ENCODE data around the gene CLCN7. TPM values are rescaled to one million over a fixed set of nuclear protein-coding genes. Genes with fewer than 3 reads are reported as not detected.

The CLCN7 gene
- total RNA-seq, 2 experiments from 2014 or later: 31.1 to 62.4 TPM

GRCh38 chr16:1468426-1468810 is 6.4 kb downstream of the CLCN7 start:
- Histone ChIP-seq H3K4me2 (ENCODE audit: low read length) (no peak overlapping the region), H2AFZ (ENCODE audit: low read length) (no peak overlapping the region), H3K9me2 (ENCODE audit: insufficient read depth, low read length) (no peaks in the 10 kb centered on the region), H4K20me1 (ENCODE audit: insufficient read depth, low read length) (no peaks in the 10 kb centered on the region), H3K27ac (ENCODE audit: low read depth, low read length, poor library complexity, severe bottlenecking) (no peak overlapping the region), H3K4me3 (ENCODE audit: low read depth, low read length, poor library complexity, severe bottlenecking) (no peak overlapping the region), H3K36me3 (ENCODE audit: insufficient read depth, low read length) (no peaks in the 10 kb centered on the region), H3K79me2 (ENCODE audit: insufficient read depth, low read depth, low read length) (no peaks in the 10 kb centered on the region), H3K9me3 (ENCODE audit: low read length) (no peaks in the 10 kb centered on the region), H3K4me1 (ENCODE audit: insufficient read depth, low read length, poor library complexity, severe bottlenecking) (no peaks in the 10 kb centered on the region)
- BruUV-seq (replicated peaks): no TSS peak
- no peak for TF ChIP-seq EZH2phosphoT487 (IDR thresholded peaks at IDR 0.05; ENCODE audit: borderline replicate concordance, low read depth, low read length)
- no peak for TF ChIP-seq CTCF (conservative IDR thresholded peaks at IDR 0.05; ENCODE audit: low read length)
- intact Hi-C loops (cut with micrococcal nuclease; ENCODE audit: unreplicated experiment): no loop called here
- no peak for DNase-seq (ENCODE audit: low spot score)
- CTCF ChIA-PET (ENCODE audit: unreplicated experiment): no interaction called here
- POLR2A ChIA-PET: no interaction called here

- H3K4me1 ChIP-seq (ENCODE audit: insufficient read depth, low read length, poor library complexity, severe bottlenecking): no peaks in the 10 kb centered on the region
- ChIA-PET CTCF (ENCODE audit: unreplicated experiment) (no interaction called here), POLR2A (no interaction called here)
- intact Hi-C loops (cut with micrococcal nuclease; ENCODE audit: unreplicated experiment): no loop called here
- no peak for DNase-seq (ENCODE audit: low spot score)
- TF ChIP-seq EZH2phosphoT487 (IDR thresholded peaks at IDR 0.05; ENCODE audit: borderline replicate concordance, low read depth, low read length) (no peak), CTCF (conservative IDR thresholded peaks at IDR 0.05; ENCODE audit: low read length) (no peak)
- no peaks in the 10 kb centered on the region for H3K79me2 ChIP-seq (ENCODE audit: insufficient read depth, low read depth, low read length)
- no peaks in the 10 kb centered on the region for H3K9me3 ChIP-seq (ENCODE audit: low read length)
- no peaks in the 10 kb centered on the region for H3K9me2 ChIP-seq (ENCODE audit: insufficient read depth, low read length)
- no peak overlapping the region for H2AFZ ChIP-seq (ENCODE audit: low read length)
- no peak overlapping the region for H3K4me3 ChIP-seq (ENCODE audit: low read depth, low read length, poor library complexity, severe bottlenecking)
- BruUV-seq (replicated peaks): no TSS peak
- no peaks in the 10 kb centered on the region for H4K20me1 ChIP-seq (ENCODE audit: insufficient read depth, low read length)
- H3K36me3 ChIP-seq (ENCODE audit: insufficient read depth, low read length): no peaks in the 10 kb centered on the region
- H3K4me2 ChIP-seq (ENCODE audit: low read length): no peak overlapping the region
- H3K27ac ChIP-seq (ENCODE audit: low read depth, low read length, poor library complexity, severe bottlenecking): no peak overlapping the region
These were observed 7.8 kb downstream of the CLCN7 start for GRCh38 chr16:1466968-1467521.

GRCh38 chr16:1466054-1466453 is 8.8 kb downstream of the CLCN7 start:
- ChIA-PET CTCF (ENCODE audit: unreplicated experiment) (no interaction called here), POLR2A (no interaction called here)
- intact Hi-C loops (cut with micrococcal nuclease; ENCODE audit: unreplicated experiment): no loop called here
- H3K9me3 ChIP-seq (ENCODE audit: low read length): no peaks in the 10 kb centered on the region
- peaks cover 5% of the 10 kb centered on the region; the same call in 1 of the 2 replicates for H3K36me3 ChIP-seq (ENCODE audit: insufficient read depth, low read length)
- H2AFZ ChIP-seq (ENCODE audit: low read length): no peak overlapping the region
- no TSS peak for BruUV-seq (replicated peaks)
- H3K4me3 ChIP-seq (ENCODE audit: low read depth, low read length, poor library complexity, severe bottlenecking): no peak overlapping the region
- H3K4me1 ChIP-seq (ENCODE audit: insufficient read depth, low read length, poor library complexity, severe bottlenecking): no peaks in the 10 kb centered on the region
- TF ChIP-seq EZH2phosphoT487 (IDR thresholded peaks at IDR 0.05; ENCODE audit: borderline replicate concordance, low read depth, low read length) (no peak), CTCF (conservative IDR thresholded peaks at IDR 0.05; ENCODE audit: low read length) (no peak)
- H4K20me1 ChIP-seq (ENCODE audit: insufficient read depth, low read length): no peaks in the 10 kb centered on the region
- no peaks in the 10 kb centered on the region for H3K9me2 ChIP-seq (ENCODE audit: insufficient read depth, low read length)
- no peak for DNase-seq (ENCODE audit: low spot score)
- H3K27ac ChIP-seq (ENCODE audit: low read depth, low read length, poor library complexity, severe bottlenecking): no peak overlapping the region
- no peak overlapping the region for H3K4me2 ChIP-seq (ENCODE audit: low read length)
- H3K79me2 ChIP-seq (ENCODE audit: insufficient read depth, low read depth, low read length): no peaks in the 10 kb centered on the region
